G401 (cell line): ENCODE results near the gene SCN4A. TPM values are rescaled to one million over a fixed set of nuclear protein-coding genes. Genes with fewer than 3 reads are reported as not detected.

Experiments
- DNase-seq: peaks from one replicate; pipeline ENCODE4 v3.0.0-alpha.2; 2015; ENCODE audit warnings: low spot score
- in situ Hi-C: cut with HindIII; loops from 2 replicates; pipeline ENCODE4 v1.10.0; 2016; ENCODE audit warnings: low sequenced_read_pairs, mixed read lengths
- total RNA-seq: library from RNA; depleted of rRNA; stranded (reverse); fragments of >200 nt; shearing (Covaris generic); gene quantifications from 2 replicates; pipeline ENCODE4 v1.2.3, GENCODE V29; 2014

Gene SCN4A
- total RNA-seq, 1 experiment from 2014 or later: not detected

GRCh38 chr17:63962298-63962744, 10.4 kb downstream of the SCN4A start:
- in situ Hi-C loops: no loop called here
- DNase-seq: no peak

- peak; percentile 4 for DNase-seq
- in situ Hi-C loops: no loop called here
Observed at GRCh38 chr17:63961355-63962212, 11.1 kb downstream of the SCN4A start.

DNA sequence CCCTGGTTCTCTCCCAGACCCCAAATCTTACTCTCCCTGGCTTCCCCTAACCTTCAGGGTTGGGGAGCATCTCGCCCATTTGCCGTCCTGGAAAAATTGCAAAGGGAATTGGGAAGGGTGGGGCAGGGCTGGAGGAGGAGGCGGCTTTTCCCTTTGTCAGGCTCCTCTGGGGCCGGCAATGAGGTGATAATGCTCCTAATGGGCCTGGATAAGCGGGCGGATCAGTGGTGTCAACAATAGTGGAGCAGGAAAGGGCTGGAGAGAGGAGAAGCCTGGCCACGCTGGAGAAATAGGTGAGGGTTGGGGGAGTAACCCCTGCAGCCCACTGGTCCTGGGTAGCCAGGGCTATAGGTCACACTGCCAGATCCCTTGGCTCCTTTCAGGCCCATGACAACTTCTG, 12.3 kb downstream of the SCN4A start:
- no peak for DNase-seq
- in situ Hi-C loops: no loop called here

DNA sequence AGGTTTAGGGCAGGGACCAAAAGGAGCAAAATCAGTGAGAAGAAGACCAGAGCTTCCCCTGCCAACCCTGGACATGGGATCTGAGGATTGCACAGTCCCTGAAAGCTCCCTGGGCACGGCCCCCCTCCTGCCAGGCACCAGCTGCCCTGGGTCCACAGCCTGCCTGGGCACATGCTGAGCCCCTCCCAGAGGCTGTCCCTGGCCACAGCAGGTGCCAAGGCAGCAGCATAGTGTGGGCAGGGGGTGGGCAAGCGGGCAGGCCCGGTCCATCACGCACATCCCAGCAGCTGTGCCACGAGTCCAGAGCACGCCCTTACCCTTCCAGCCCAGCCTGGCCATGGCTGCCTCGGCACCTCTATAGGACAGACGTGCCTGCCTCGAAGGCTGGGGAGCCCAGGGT, 12.7 kb downstream of the SCN4A start:
- DNase-seq: no peak
- in situ Hi-C loops: no loop called here

GRCh38 chr17:63956296-63956920, 16.3 kb downstream of the SCN4A start:
- in situ Hi-C loops: no loop called here

GRCh38 chr17:63955791-63956190, 16.9 kb downstream of the SCN4A start:
- in situ Hi-C loops: no loop called here
- DNase-seq: no peak

More at GRCh38 chr17:63956296-63956920, 16.3 kb downstream of the SCN4A start:
- no peak for DNase-seq

GRCh38 chr17:63955232-63955631, 17.5 kb downstream of the SCN4A start:
- DNase-seq: no peak
- in situ Hi-C loops: no loop called here

DNA sequence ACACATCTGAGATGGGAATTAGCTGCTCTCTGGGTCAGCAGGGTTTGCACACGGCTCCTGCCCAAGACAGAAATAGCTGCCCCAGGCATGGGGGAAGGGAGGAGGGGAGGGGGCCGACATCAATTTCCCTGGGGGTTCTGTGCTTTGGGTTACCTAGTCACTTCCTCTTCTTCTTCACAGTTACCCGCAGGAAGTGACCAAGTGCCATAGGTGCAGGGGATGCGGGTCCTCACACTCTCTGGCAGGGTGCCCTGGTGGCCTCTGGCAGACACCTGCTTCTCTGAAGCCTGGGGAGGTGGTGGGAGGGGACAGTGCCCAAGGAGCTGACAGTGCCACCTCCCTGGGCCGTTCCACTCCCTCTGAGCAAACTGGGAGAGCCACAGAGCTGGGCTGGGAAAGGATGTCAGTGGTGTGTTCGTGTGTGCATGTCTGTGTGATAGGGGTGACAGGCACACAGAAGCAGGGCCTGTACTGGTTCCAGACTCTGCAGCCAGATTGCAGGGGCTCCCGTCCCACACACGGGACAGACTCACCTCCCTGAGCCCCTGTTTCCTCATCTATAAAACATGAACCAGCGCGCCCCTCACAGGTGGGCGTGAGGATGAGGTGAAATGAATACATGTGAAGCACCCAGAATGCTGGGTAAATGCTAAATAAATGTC, 18.2 kb downstream of the SCN4A start:
- DNase-seq: no peak
- in situ Hi-C loops: no loop called here

GRCh38 chr17:63950940-63951907, 21.5 kb downstream of the SCN4A start:
- peak; percentile 1 for DNase-seq
- in situ Hi-C loops: no loop called here

- in situ Hi-C loops: no loop called here
- DNase-seq: no peak
Observed at GRCh38 chr17:63949576-63950250, 23.0 kb downstream of the SCN4A start.

- no peak for DNase-seq
- in situ Hi-C loops: no loop called here
Observed at GRCh38 chr17:63948521-63948920, 24.2 kb downstream of the SCN4A start.

GRCh38 chr17:63947711-63948330, 24.9 kb downstream of the SCN4A start:
- DNase-seq: no peak
- in situ Hi-C loops: no loop called here

- in situ Hi-C loops: no loop called here
- peak; percentile 20 for DNase-seq
Observed at GRCh38 chr17:63946440-63947363, 26.0 kb downstream of the SCN4A start.

- DNase-seq: no peak
Observed at GRCh38 chr17:63945784-63946439, 26.8 kb downstream of the SCN4A start.

DNA sequence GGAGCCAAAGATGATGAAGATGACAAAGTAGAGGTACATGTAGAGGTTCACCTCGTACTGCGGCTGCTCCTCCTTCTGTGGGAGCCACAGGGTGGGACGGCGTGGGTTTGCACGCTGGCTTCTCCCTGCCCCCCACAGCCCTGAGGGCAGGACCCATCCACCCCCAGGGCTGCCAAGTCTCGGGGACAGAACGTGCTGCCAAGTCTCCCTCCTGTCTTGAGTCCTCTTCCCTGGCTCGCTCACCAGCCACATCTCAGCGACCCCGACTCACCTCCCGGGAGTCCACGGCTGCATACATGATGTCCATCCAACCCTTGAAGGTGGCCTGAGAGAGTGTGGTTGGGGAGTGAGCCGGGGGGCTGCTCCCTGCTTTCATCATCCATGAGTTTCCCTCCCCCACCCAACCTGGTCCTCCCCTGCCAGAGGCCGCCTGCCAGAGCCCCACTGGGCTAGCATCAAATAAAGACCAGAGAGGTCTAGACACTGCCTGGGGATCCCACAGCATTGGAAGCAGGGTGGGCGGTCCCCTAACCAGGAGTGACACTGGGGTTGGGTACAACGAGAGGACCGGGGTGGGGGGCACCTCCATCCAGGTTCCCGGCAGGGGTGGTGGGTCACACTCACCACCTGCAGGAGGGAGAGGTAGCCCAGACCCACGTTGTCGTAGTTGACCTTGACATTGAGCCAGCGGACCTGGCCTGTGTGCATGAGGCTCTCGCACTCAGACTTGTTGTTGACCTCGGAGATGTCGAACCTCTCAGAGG, 27.8 kb downstream of the SCN4A start:
- no peak for DNase-seq
- in situ Hi-C loops: no loop called here

More at GRCh38 chr17:63945784-63946439, 26.8 kb downstream of the SCN4A start:
- in situ Hi-C loops: no loop called here

- DNase-seq: no peak
- in situ Hi-C loops: no loop called here
Observed at GRCh38 chr17:63943745-63944144, 29.0 kb downstream of the SCN4A start.
